SK-N-SH treated with all-trans-retinoic acid at 6 μM for 48 hours (cell line): ENCODE data around the gene NBEAL1.

Experiments used
- ARNTL ChIP-seq: fragments of 450-650 bp; formaldehyde crosslinking; IDR thresholded peaks from 2 replicates; pipeline ENCODE4 v1.5.0; 2020; ENCODE audit warnings: low read depth, mild to moderate bottlenecking, moderate library complexity, borderline replicate concordance
- BACH2 ChIP-seq: fragments of 250-450 bp; sonication (Bioruptor Pico); IDR thresholded peaks from 2 replicates; pipeline ENCODE4 v1.9.0; 2021; ENCODE audit warnings: mild to moderate bottlenecking, borderline replicate concordance
- CSRNP3 ChIP-seq: fragments of 250-450 bp; sonication (Bioruptor Pico); IDR thresholded peaks from 2 replicates; pipeline ENCODE4 v1.5.1; 2021; ENCODE audit warnings: mild to moderate bottlenecking, moderate library complexity
- PATZ1 ChIP-seq: fragments of 250-450 bp; sonication (Bioruptor Pico); IDR thresholded peaks from 2 replicates; pipeline ENCODE4 v1.8.0; 2020; ENCODE audit warnings: mild to moderate bottlenecking, moderate library complexity, borderline replicate concordance
- POU6F1 ChIP-seq: fragments of 250-450 bp; sonication (Bioruptor Pico); IDR thresholded peaks from 2 replicates; pipeline ENCODE4 v1.8.0; 2021; ENCODE audit warnings: low read depth, mild to moderate bottlenecking, moderate library complexity, borderline replicate concordance
- ZFP3 ChIP-seq: fragments of 250-450 bp; sonication (Bioruptor Pico); IDR thresholded peaks from 2 replicates; pipeline ENCODE4 v1.5.0; 2020; ENCODE audit warnings: mild to moderate bottlenecking, moderate library complexity
- ZNF565 ChIP-seq: fragments of 450-650 bp; formaldehyde crosslinking; conservative IDR thresholded peaks from 2 replicates; pipeline ENCODE4 v1.5.0; 2020; ENCODE audit warnings: low read depth, mild to moderate bottlenecking, moderate library complexity

GRCh38 chr2:203030991-203031390 lies 16.3 kb downstream of the NBEAL1 start:
- TF ChIP-seq ZFP3 (CRISPR knock-in tag) = no peak
- no peak for TF ChIP-seq POU6F1 (CRISPR knock-in tag)
- TF ChIP-seq PATZ1 = no peak
- no peak for TF ChIP-seq BACH2 (CRISPR knock-in tag)
- TF ChIP-seq CSRNP3 (CRISPR knock-in tag) = no peak
- no peak for TF ChIP-seq ZNF565 (CRISPR knock-in tag)
- TF ChIP-seq ARNTL (CRISPR knock-in tag) = no peak
